Ishikawa (cell line): ENCODE measurements around the gene GPR18.

Experiments used
- CEBPB ChIP-seq: IDR thresholded peaks from 2 replicates; pipeline ENCODE4 v1.6.1; 2012
- CREB1 ChIP-seq: IDR thresholded peaks from 2 replicates; pipeline ENCODE4 v1.6.1; 2012; ENCODE audit warnings: low read depth
- EGR1 ChIP-seq: IDR thresholded peaks from 2 replicates; pipeline ENCODE4 v1.6.1; 2012
- EP300 ChIP-seq: IDR thresholded peaks from 2 replicates; pipeline ENCODE4 v1.6.1; 2012; ENCODE audit warnings: borderline replicate concordance
- FOXM1 ChIP-seq: IDR thresholded peaks from 2 replicates; pipeline ENCODE4 v1.6.1; 2012; ENCODE audit warnings: low read depth, borderline replicate concordance
- NFIC ChIP-seq: IDR thresholded peaks from 2 replicates; pipeline ENCODE4 v1.6.1; 2012
- RAD21 ChIP-seq: IDR thresholded peaks from 2 replicates; pipeline ENCODE4 v1.6.1; 2012; ENCODE audit warnings: low read depth
- TAF1 ChIP-seq: IDR thresholded peaks from 2 replicates; pipeline ENCODE4 v1.6.1; 2012; ENCODE audit warnings: low read depth, mild to moderate bottlenecking
- TCF12 ChIP-seq: IDR thresholded peaks from 2 replicates; pipeline ENCODE4 v1.6.1; 2012; ENCODE audit warnings: low read depth
- TEAD4 ChIP-seq: IDR thresholded peaks from 2 replicates; pipeline ENCODE4 v1.6.1; 2012
- YY1 ChIP-seq: IDR thresholded peaks from 2 replicates; pipeline ENCODE4 v1.6.1; 2012; ENCODE audit warnings: low read depth
- ZBTB7A ChIP-seq: IDR thresholded peaks from 2 replicates; pipeline ENCODE4 v1.6.1; 2012; ENCODE audit warnings: low read depth
- TF ChIP-seq, protein P1 (sequence below): IDR thresholded peaks from 2 replicates; pipeline ENCODE4 v1.6.1; 2012; ENCODE audit warnings: low read depth, mild to moderate bottlenecking
- TF ChIP-seq, protein P2 (sequence below): IDR thresholded peaks from 2 replicates; pipeline ENCODE4 v1.6.1; 2012
- TF ChIP-seq, protein P3 (sequence below): IDR thresholded peaks from 2 replicates; pipeline ENCODE4 v1.6.1; 2012

Gene GPR18

DNA sequence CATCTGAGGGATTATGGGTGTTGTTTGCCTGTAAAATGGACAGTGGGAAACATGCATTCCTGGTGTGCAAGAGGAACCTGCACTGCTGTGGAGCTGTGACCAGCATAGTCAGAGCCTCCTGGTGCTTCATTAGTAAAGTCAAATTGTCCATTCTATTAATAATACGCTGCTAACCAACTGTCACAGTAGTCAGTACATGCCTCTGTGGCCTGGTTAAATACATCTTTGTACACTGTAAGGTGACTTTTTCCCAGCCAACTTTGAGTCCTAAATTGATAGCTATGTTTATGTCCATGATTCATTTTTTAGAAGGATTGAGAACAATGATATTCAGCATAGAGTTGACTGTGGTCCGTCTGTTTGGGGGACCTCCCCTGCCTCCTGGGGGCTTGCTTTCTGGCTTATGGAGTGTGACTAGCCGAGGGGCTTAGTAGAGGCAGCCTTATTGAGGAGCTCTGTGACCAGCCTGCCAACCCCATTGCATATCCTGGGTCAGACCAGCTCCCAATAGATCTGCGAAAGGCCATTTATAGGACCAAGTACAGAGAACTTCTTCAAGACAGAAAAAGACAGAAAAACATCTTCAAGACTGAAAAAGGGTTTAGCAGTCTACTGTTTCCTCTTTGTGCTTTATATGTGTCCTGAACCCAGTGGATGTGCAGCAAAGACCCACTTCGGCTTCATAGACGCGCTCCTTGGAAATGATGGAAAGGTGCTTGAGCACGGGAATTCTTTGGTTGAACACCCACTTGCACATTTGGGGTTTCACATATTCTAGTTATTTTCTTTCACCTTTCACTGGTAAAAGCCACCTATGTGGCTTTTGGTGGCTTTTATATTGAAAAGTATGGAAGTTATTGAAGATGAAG lies 44.7 kb upstream of the GPR18 start:
- TF ChIP-seq TEAD4, result no peak
- TF ChIP-seq ZBTB7A, result no peak
- TF ChIP-seq EGR1, result no peak
- no peak for TF ChIP-seq TCF12
- no peak for TF ChIP-seq CREB1
- TF ChIP-seq CEBPB, result no peak
- TF ChIP-seq, protein P1, sequence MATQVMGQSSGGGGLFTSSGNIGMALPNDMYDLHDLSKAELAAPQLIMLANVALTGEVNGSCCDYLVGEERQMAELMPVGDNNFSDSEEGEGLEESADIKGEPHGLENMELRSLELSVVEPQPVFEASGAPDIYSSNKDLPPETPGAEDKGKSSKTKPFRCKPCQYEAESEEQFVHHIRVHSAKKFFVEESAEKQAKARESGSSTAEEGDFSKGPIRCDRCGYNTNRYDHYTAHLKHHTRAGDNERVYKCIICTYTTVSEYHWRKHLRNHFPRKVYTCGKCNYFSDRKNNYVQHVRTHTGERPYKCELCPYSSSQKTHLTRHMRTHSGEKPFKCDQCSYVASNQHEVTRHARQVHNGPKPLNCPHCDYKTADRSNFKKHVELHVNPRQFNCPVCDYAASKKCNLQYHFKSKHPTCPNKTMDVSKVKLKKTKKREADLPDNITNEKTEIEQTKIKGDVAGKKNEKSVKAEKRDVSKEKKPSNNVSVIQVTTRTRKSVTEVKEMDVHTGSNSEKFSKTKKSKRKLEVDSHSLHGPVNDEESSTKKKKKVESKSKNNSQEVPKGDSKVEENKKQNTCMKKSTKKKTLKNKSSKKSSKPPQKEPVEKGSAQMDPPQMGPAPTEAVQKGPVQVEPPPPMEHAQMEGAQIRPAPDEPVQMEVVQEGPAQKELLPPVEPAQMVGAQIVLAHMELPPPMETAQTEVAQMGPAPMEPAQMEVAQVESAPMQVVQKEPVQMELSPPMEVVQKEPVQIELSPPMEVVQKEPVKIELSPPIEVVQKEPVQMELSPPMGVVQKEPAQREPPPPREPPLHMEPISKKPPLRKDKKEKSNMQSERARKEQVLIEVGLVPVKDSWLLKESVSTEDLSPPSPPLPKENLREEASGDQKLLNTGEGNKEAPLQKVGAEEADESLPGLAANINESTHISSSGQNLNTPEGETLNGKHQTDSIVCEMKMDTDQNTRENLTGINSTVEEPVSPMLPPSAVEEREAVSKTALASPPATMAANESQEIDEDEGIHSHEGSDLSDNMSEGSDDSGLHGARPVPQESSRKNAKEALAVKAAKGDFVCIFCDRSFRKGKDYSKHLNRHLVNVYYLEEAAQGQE, result no peak
- no peak for TF ChIP-seq NFIC
- TF ChIP-seq, protein P2, sequence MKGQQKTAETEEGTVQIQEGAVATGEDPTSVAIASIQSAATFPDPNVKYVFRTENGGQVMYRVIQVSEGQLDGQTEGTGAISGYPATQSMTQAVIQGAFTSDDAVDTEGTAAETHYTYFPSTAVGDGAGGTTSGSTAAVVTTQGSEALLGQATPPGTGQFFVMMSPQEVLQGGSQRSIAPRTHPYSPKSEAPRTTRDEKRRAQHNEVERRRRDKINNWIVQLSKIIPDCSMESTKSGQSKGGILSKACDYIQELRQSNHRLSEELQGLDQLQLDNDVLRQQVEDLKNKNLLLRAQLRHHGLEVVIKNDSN, result no peak

DNA sequence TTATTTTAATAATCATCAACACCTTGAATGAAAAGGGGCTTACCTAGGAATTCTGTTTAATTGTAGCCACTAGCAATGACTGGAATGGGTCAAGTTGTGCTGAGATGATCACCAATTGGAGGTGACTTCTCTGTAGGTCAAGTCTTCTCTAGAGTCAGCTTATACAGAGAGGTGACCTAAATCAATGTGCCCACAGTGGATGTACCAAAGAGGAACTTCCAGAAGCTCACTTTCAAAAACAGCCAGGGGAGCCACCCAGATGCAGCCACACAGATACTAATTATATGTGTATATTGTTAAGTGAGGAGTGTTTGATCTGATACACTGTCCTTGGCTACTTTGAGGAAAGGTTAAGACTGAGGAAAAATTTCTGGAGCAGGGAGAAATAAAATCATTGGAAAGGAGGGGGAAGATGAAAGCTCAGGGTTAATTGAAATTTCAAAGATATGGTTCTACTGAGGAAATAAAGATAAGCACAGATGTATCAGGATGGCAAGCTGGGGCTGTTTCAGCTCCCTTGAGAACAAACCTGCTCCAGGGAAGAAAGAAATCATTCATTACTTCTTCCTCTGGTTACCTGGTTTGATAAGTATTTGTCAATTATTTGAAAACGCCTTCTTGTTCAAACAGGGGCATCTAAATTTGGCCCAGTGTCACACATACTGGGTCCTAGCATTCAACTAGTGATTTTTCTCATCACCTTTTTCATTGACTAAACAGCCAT lies 43.9 kb upstream of the GPR18 start:
- no peak for TF ChIP-seq CREB1
- no peak for TF ChIP-seq YY1
- no peak for TF ChIP-seq CEBPB
- TF ChIP-seq EP300, result no peak
- TF ChIP-seq EGR1, result no peak
- TF ChIP-seq TCF12, result no peak
- no peak for TF ChIP-seq TEAD4
- TF ChIP-seq RAD21, result no peak
- TF ChIP-seq, protein P3, sequence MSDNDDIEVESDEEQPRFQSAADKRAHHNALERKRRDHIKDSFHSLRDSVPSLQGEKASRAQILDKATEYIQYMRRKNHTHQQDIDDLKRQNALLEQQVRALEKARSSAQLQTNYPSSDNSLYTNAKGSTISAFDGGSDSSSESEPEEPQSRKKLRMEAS, result no peak
- TF ChIP-seq, protein P1, result no peak
- TF ChIP-seq ZBTB7A, result no peak
- TF ChIP-seq, protein P2, result no peak
- TF ChIP-seq FOXM1, result no peak
- no peak for TF ChIP-seq NFIC
- no peak for TF ChIP-seq TAF1

DNA sequence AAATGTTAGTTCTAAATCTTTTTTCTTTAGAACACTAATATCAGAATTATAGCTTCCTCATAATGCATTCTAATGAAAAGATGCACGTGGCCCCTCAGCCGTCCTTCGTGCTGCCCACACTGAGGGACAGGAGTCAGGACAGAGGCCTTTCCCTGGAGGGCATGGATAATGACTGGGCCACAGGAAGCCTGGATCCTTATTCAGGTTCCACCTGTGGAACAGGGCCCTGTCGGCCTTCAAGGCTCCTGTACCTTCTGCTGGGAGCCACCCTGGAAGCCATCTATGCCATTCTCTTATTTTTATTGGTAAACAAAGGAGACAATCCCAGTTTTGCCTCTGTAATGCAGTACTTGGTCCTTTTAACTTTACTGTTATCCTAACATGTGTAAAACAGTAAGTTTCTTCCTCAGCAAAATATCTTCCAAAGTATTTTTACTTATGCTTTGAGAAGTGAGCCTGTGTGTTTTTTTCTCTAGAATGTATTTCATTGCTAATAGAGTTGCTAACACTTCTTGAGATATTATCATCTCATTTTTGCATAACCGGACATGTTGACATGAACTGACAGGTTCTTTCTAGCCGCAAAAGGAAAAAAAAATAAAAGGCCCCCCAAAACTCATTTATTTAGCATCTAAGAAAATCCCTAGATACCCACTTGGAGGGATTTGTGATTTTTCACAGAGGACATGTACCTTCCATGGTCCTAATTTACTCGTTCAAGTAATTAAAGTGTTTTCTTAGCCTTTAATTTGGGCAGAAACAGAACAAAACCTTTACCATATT lies 43.1 kb upstream of the GPR18 start:
- TF ChIP-seq, protein P2, result no peak
- TF ChIP-seq FOXM1 (no peak), TCF12 (no peak), RAD21 (no peak), TAF1 (no peak), ZBTB7A (no peak)

DNA sequence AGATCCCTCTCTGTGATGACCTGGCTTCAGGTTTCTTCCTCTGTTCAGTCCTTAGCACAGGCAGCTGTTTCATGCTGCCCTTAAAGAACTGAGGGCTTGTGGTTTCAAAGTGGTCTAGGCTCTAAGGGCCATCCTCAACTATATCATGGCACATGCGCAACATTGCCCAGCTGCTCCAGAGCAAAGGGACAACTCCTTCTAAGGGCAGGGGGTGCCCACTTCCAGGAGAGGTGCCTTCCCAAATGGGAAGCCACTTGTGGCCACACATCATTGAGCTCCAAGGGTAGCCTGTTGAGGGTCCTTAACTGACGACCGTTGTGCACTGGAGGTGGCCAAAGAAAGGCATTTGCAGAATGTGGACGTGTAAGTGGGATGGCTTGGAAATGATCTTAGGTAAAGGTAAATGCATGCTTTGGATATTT lies 41.8 kb upstream of the GPR18 start:
- TF ChIP-seq TEAD4 (no peak), YY1 (no peak), NFIC (no peak), FOXM1 (no peak), CEBPB (no peak), EP300 (no peak), EGR1 (no peak), TAF1 (no peak), RAD21 (no peak), ZBTB7A (no peak), TCF12 (no peak), CREB1 (no peak)
- TF ChIP-seq, protein P2, result no peak
- TF ChIP-seq, protein P3, result no peak
- TF ChIP-seq, protein P1, result no peak
